CD4-positive, CD25-positive, alpha-beta regulatory T cell (primary cell): ENCODE results near the gene OLFM2. TPM values are rescaled to one million over a fixed set of nuclear protein-coding genes. Genes with fewer than 3 reads are reported as not detected.

ENCODE experiments used
- ATAC-seq, 2 donors: fragments of 150-1000 bp; cut with Tn5 transposase; one replicate each; pipeline ENCODE4 v1.10.0; 2021; ENCODE audit warnings: low read depth in 2 of 2, moderate number of reproducible peaks in 2 of 2, moderate library complexity in 1 of 2
- DNase-seq, 3 donors: peaks; one replicate each; pipeline versions ENCODE4 v3.0.0 to v3.0.0-alpha.2; 2012 to 2022; ENCODE audit warnings: mixed read lengths in 1 of 3
- H3K27ac ChIP-seq: one replicate; pipeline ENCODE4 v1.7.0; 2013; ENCODE audit warnings: mild to moderate bottlenecking, low read length; ENCODE audit not compliant: insufficient read depth, poor library complexity, severe bottlenecking
- H3K27me3 ChIP-seq: one replicate; pipeline ENCODE4 v1.7.0; 2013; ENCODE audit warnings: low read length; ENCODE audit not compliant: control insufficient read depth, insufficient read depth
- H3K36me3 ChIP-seq: one replicate; pipeline ENCODE4 v1.7.0; 2013; ENCODE audit warnings: mild to moderate bottlenecking, low read length, moderate library complexity; ENCODE audit not compliant: control insufficient read depth, insufficient read depth
- H3K4me1 ChIP-seq: 2 replicates; pipeline ENCODE4 v1.7.0; 2013; ENCODE audit warnings: mild to moderate bottlenecking, low read length; ENCODE audit not compliant: insufficient read depth, control insufficient read depth, poor library complexity, severe bottlenecking
- H3K4me3 ChIP-seq: one replicate; pipeline ENCODE4 v1.7.0; 2013; ENCODE audit warnings: low read depth, mild to moderate bottlenecking, low read length, moderate library complexity
- H3K9me3 ChIP-seq, 2 experiments: 1 replicate in 1 of 2; 2 replicates in 1 of 2; pipeline ENCODE4 v1.7.0; 2013; ENCODE audit warnings: low read length in 2 of 2, mild to moderate bottlenecking in 1 of 2, moderate library complexity in 1 of 2; ENCODE audit not compliant: control insufficient read depth in 2 of 2
- H3K27ac Mint-ChIP-seq, 3 donors: one replicate each; pipeline ENCODE4 v1.8.0; 2020 to 2022; ENCODE audit warnings: mild to moderate bottlenecking in 3 of 3, mixed read lengths in 3 of 3, moderate library complexity in 2 of 3
- H3K27me3 Mint-ChIP-seq: one replicate; pipeline ENCODE4 v1.8.0; 2022; ENCODE audit warnings: mild to moderate bottlenecking, mixed read lengths
- H3K36me3 Mint-ChIP-seq: one replicate; pipeline ENCODE4 v1.8.0; 2020; ENCODE audit warnings: mixed read lengths
- H3K4me1 Mint-ChIP-seq, 4 donors: one replicate each; pipeline ENCODE4 v1.8.0; 2020 to 2022; ENCODE audit warnings: mixed read lengths in 4 of 4, mild to moderate bottlenecking in 1 of 4
- H3K4me3 Mint-ChIP-seq, 4 donors: one replicate each; pipeline ENCODE4 v1.8.0; 2020 to 2022; ENCODE audit warnings: mild to moderate bottlenecking in 4 of 4, mixed read lengths in 4 of 4, moderate library complexity in 3 of 4
- H3K9me3 Mint-ChIP-seq, 7 donors: one replicate each; pipeline ENCODE4 v1.8.0; 2020 to 2022; ENCODE audit warnings: mixed read lengths in 7 of 7, mild to moderate bottlenecking in 3 of 7, moderate library complexity in 2 of 7
- polyA plus RNA-seq, 4 donors: library from polyadenylated mRNA; unstranded; fragments of 300-500 nt; fragmentation: Illumina TruSeq; gene quantifications; one replicate each; pipeline ENCODE4 v1.2.3, GENCODE V29; 2021
- total RNA-seq: library from RNA; stranded (reverse); gene quantifications from one replicate; pipeline ENCODE4 v1.2.3, GENCODE V29; 2022

OLFM2 gene
- total and polyA plus RNA-seq, 5 donors from 2014 or later, result 7.7 to 22.4 (median 14.4) TPM

DNA sequence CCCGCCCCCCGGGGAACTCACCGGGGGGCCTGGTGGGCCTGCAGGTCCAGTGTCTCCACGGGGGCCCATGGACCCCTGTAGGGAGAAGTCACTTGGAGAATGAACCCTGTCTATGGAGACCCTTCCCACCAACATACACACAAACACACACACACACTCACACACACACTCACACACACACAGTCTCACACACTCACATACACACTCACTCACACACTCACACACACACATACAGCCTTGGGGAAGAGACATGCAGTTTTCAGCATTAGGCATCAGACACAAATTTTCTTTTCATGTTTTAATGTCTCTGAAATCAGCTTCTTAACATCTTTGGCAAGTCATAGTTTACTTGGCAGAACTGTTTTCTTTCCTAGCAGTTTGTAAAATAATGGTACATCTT is 31.0 kb upstream of the OLFM2 start:
- Mint-ChIP-seq H3K4me1 (peaks cover 0 to 6% (median 2%) of the 10 kb centered on the region in 4 donors), H3K4me3 (no peak overlapping the region), H3K36me3 (no peaks in the 10 kb centered on the region), H3K27ac (no peak overlapping the region), H3K9me3 (peaks cover 0 to 3% (median 0%) of the 10 kb centered on the region in 7 donors), H3K27me3 (peaks cover 28% of the 10 kb centered on the region)
- no peak for DNase-seq
- Histone ChIP-seq H3K36me3 (no peaks in the 10 kb centered on the region), H3K4me1 (no peaks in the 10 kb centered on the region), H3K9me3 (no peaks in the 10 kb centered on the region), H3K27me3 (peaks cover 7% of the 10 kb centered on the region), H3K4me3 (no peak overlapping the region), H3K27ac (no peak overlapping the region)
- ATAC-seq, result no peak

DNA sequence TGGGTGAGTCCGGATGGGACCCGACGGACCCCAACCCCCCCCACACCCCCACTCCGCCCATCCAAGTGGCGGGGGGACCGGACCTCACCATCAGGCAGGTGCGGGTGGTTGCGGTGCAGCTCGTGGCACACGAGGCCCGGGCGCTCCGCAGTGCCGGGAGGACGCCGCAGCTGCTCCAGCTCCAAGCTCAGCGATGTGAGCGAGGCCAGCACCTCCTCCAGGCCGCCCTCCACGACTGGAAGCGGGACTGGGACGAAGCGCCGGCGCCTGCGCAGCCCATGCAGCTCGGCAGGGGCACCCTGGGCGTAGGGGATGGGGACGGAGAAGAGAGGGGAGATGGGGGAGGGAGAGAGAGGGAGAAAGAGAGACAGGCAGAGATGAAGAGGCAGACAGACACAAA is 30.1 kb upstream of the OLFM2 start:
- no peak for ATAC-seq
- H3K27me3 ChIP-seq, result peaks cover 7% of the 10 kb centered on the region
- Mint-ChIP-seq H3K4me3 (no peak overlapping the region), H3K27me3 (peaks cover 27% of the 10 kb centered on the region), H3K4me1 (peaks cover 0 to 6% (median 2%) of the 10 kb centered on the region in 4 donors), H3K27ac (no peak overlapping the region), H3K9me3 (peaks cover 0 to 2% (median 0%) of the 10 kb centered on the region in 7 donors), H3K36me3 (no peaks in the 10 kb centered on the region)
- no peaks in the 10 kb centered on the region for H3K9me3 ChIP-seq
- no peak overlapping the region for H3K4me3 ChIP-seq
- H3K4me1 ChIP-seq, result no peaks in the 10 kb centered on the region
- no peak for DNase-seq
- no peaks in the 10 kb centered on the region for H3K36me3 ChIP-seq
- H3K27ac ChIP-seq, result no peak overlapping the region

DNA sequence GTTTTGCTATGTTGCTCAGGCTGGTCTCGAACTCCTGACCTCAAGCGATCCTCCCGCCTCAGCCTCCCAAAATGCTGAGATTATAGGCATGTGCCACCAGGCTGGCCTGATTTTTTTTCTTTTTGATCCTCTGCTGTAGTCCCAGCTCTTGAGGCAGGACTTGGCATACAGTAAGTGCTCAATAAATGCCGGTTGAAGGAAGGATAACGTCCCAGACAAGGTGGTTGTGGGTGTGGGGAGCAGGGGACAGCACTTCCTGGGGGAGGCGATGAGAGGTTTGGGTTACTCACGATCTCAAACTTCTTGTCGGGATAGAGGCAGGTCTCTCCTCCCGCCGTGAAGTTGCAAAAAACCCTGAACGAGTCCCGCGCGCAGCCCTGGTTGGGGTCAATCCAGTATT is 29.7 kb upstream of the OLFM2 start:
- Histone ChIP-seq H3K27me3 (peaks cover 7% of the 10 kb centered on the region), H3K36me3 (no peaks in the 10 kb centered on the region), H3K9me3 (no peaks in the 10 kb centered on the region), H3K4me3 (no peak overlapping the region), H3K27ac (no peak overlapping the region), H3K4me1 (no peaks in the 10 kb centered on the region)
- H3K36me3 Mint-ChIP-seq, result no peaks in the 10 kb centered on the region
- H3K27me3 Mint-ChIP-seq, result peaks cover 24% of the 10 kb centered on the region
- ATAC-seq (no peak), DNase-seq (no peak)
- H3K4me3 Mint-ChIP-seq, result no peak overlapping the region
- H3K4me1 Mint-ChIP-seq, result peaks cover 0 to 6% (median 2%) of the 10 kb centered on the region in 4 donors
- peaks cover 0 to 2% (median 0%) of the 10 kb centered on the region in 7 donors for H3K9me3 Mint-ChIP-seq
- H3K27ac Mint-ChIP-seq, result no peak overlapping the region

DNA sequence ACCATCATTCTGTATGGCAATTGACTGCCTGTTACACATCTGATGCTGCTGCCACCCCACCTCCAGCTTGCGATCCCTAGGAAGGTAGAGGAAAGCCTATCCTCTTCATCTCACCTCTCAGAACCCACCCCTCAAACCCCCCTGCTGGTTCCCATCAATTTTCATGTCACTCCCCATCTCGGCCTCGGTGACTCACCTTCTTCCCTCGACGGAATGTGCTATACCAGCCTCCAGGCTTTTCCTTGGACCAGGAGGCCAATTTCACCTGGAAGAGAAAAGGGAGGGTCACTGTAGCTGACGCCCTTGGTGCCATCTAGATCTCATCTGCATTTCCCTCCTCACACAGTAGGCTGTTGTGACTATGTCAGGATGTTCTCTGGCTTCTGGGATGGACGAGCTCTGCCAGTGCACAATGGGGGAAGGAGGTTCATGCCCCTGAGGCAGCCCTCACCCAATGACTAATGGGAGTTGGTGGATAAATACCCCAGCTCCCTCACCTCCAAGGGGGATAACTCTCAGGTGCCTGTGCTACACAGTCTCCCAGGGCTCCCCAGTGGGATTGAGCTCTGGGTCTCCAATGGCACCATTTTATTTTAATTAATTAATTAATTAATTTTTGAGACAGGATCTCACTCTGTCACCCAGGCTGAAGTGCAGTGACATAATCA is 26.4 kb upstream of the OLFM2 start:
- H3K27me3 Mint-ChIP-seq, result peaks cover 26% of the 10 kb centered on the region
- no peak for ATAC-seq
- no peaks in the 10 kb centered on the region for H3K36me3 Mint-ChIP-seq

DNA sequence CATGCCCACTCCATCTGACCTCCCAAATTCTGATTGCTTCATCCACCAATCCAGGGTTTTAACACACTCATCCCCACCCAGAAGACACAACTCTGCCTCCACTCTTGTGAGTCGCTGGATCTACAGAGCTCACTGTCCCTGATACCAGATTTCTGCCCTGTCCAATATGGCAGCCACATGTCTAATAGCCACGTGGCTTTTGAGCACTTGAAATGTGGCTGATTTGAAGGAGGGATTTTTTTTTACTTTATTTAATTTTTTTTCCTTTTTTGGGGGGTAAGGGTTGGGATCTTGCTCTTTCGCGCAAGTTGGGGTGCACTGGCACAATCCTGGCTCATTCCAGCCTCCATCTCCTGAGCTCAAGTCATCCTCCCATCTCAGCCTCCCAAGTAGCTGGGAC is 24.8 kb upstream of the OLFM2 start:
- H3K4me1 Mint-ChIP-seq, result no peaks in the 10 kb centered on the region
- Histone ChIP-seq H3K4me1 (no peaks in the 10 kb centered on the region), H3K4me3 (no peak overlapping the region), H3K9me3 (no peaks in the 10 kb centered on the region), H3K27me3 (no peaks in the 10 kb centered on the region), H3K36me3 (no peaks in the 10 kb centered on the region), H3K27ac (no peak overlapping the region)
- ATAC-seq, result no peak
- DNase-seq, result no peak
- no peaks in the 10 kb centered on the region for H3K36me3 Mint-ChIP-seq
- no peak overlapping the region for H3K4me3 Mint-ChIP-seq
- no peaks in the 10 kb centered on the region for H3K9me3 Mint-ChIP-seq
- no peak overlapping the region for H3K27ac Mint-ChIP-seq
- H3K27me3 Mint-ChIP-seq, result peaks cover 13% of the 10 kb centered on the region

More for the DNA sequence above, 26.4 kb upstream of the OLFM2 start:
- Mint-ChIP-seq H3K9me3 (peaks cover 0 to 1% (median 0%) of the 10 kb centered on the region in 7 donors), H3K4me1 (peaks cover 0 to 4% (median 1%) of the 10 kb centered on the region in 4 donors), H3K27ac (peak overlapping the region in 1 of 3 donors; percentile 7), H3K4me3 (no peak overlapping the region)
- H3K27me3 ChIP-seq, result no peaks in the 10 kb centered on the region
- no peak for DNase-seq
- H3K27ac ChIP-seq, result no peak overlapping the region
- no peak overlapping the region for H3K4me3 ChIP-seq
- no peaks in the 10 kb centered on the region for H3K4me1 ChIP-seq
- H3K9me3 ChIP-seq, result no peaks in the 10 kb centered on the region
- H3K36me3 ChIP-seq, result no peaks in the 10 kb centered on the region

DNA sequence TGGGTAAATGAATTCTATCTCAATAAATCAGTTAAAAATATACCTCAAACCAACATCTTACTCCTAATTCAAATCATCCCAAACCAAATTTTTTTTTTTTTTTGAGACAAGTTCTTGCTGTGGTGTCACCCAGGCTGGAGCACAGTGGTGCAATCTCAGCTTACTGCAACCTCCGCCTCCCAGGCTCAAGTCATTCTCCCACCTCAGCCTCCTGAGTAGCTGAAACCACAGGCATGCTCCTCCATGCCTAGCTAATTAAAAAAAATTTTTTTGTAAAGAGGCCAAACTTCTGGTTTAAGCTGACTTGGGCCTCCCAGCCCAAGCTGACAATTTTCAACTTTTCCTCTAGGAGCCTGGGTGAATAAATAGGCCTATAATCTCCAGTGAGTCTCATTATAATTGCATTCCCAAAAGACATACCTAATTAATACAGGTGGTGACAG is 22.1 kb upstream of the OLFM2 start:
- no peaks in the 10 kb centered on the region for H3K4me1 ChIP-seq
- no peak for DNase-seq
- no peaks in the 10 kb centered on the region for H3K27me3 ChIP-seq
- H3K4me3 ChIP-seq, result no peak overlapping the region
- no peak overlapping the region for H3K27ac ChIP-seq
- no peak for ATAC-seq
- Mint-ChIP-seq H3K4me1 (no peaks in the 10 kb centered on the region), H3K36me3 (no peaks in the 10 kb centered on the region), H3K27me3 (peaks cover 10% of the 10 kb centered on the region), H3K27ac (no peak overlapping the region), H3K4me3 (no peak overlapping the region), H3K9me3 (no peaks in the 10 kb centered on the region)
- H3K36me3 ChIP-seq, result no peaks in the 10 kb centered on the region
- H3K9me3 ChIP-seq, result no peaks in the 10 kb centered on the region

DNA sequence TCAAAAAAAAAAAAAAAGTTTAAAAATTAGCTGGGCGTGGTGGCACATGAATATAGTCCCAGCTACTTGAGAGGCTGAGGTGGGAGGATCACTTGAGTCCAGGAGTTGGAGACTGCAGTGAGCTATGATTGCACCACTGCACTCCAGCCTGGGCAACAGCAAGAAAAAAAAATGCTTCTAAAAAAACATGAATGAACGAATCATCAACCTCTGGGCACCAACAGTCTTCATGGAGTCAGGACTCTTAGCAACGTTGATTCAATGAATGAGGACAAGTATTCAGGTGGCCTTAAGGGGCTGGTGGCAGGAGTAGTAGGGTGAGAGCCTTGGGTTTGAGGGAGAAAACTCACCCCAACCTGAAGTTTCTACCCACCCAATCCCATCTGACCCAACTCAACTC is 20.6 kb upstream of the OLFM2 start:
- no peaks in the 10 kb centered on the region for H3K9me3 ChIP-seq
- DNase-seq (no peak), ATAC-seq (no peak)
- no peaks in the 10 kb centered on the region for H3K36me3 Mint-ChIP-seq
- H3K27ac ChIP-seq, result no peak overlapping the region
- no peak overlapping the region for H3K27ac Mint-ChIP-seq
- peaks cover 2% of the 10 kb centered on the region for H3K27me3 ChIP-seq
- H3K4me3 Mint-ChIP-seq, result no peak overlapping the region
- H3K4me3 ChIP-seq, result no peak overlapping the region
- no peaks in the 10 kb centered on the region for H3K9me3 Mint-ChIP-seq
- no peaks in the 10 kb centered on the region for H3K4me1 ChIP-seq
- no peaks in the 10 kb centered on the region for H3K4me1 Mint-ChIP-seq
- H3K27me3 Mint-ChIP-seq, result peaks cover 19% of the 10 kb centered on the region
- no peaks in the 10 kb centered on the region for H3K36me3 ChIP-seq
